Endothelial cell of hepatic sinusoid (primary cell): ENCODE results near the gene PPM1F.

ENCODE experiments used
- in situ Hi-C: cut with HindIII; loops from 2 replicates; pipeline ENCODE4 v1.10.0; 2017; ENCODE audit warnings: low sequenced_read_pairs

Gene PPM1F

GRCh38 chr22:21961127-21961867 lies 8.6 kb upstream of the PPM1F start:
- in situ Hi-C loops = no loop called here

- in situ Hi-C loops = no loop called here
Observed at GRCh38 chr22:21960200-21961126, 7.8 kb upstream of the PPM1F start.

- in situ Hi-C loops = no loop called here
Observed at GRCh38 chr22:21959274-21960074, 6.8 kb upstream of the PPM1F start.

GRCh38 chr22:21958360-21959273 lies 6.0 kb upstream of the PPM1F start:
- in situ Hi-C loops = no loop called here

GRCh38 chr22:21951931-21952465 lies 650 bp downstream of the PPM1F start:
- in situ Hi-C loops = no loop called here

- in situ Hi-C loops = no loop called here
Observed at GRCh38 chr22:21951062-21951461, 1.6 kb downstream of the PPM1F start.

GRCh38 chr22:21949948-21950347 lies 2.7 kb downstream of the PPM1F start:
- in situ Hi-C loops = no loop called here

GRCh38 chr22:21949569-21949918 lies 3.1 kb downstream of the PPM1F start:
- in situ Hi-C loops = no loop called here

GRCh38 chr22:21948824-21949568 lies 3.7 kb downstream of the PPM1F start:
- in situ Hi-C loops = no loop called here

- in situ Hi-C loops = no loop called here
Observed at GRCh38 chr22:21948390-21948789, 4.3 kb downstream of the PPM1F start.

GRCh38 chr22:21947040-21948014 lies 5.3 kb downstream of the PPM1F start:
- in situ Hi-C loops = no loop called here

- in situ Hi-C loops = no loop called here
Observed at GRCh38 chr22:21946262-21946925, 6.3 kb downstream of the PPM1F start.

GRCh38 chr22:21945453-21946261 lies 7.0 kb downstream of the PPM1F start:
- in situ Hi-C loops = no loop called here

- in situ Hi-C loops = no loop called here
Observed at GRCh38 chr22:21944871-21945270, 7.8 kb downstream of the PPM1F start.

- in situ Hi-C loops = no loop called here
Observed at GRCh38 chr22:21943571-21944448, 8.8 kb downstream of the PPM1F start.
